HepG2 (cell line): Measurements from ENCODE around the gene DSTYK.

Experiments used
- CHD2 ChIP-seq: IDR thresholded peaks from 2 replicates; pipeline ENCODE4 v1.6.1; 2011; ENCODE audit warnings: low read depth, low read length, improper control_type of control experiment
- GLI4 ChIP-seq: sonication (generic); formaldehyde crosslinking; IDR thresholded peaks from 2 replicates; pipeline ENCODE4 v1.5.1; 2020; ENCODE audit warnings: missing genetic modification reagents, mild to moderate bottlenecking, moderate library complexity, borderline replicate concordance
- KDM3A ChIP-seq: IDR thresholded peaks from 2 replicates; pipeline ENCODE4 v1.6.1; 2018; ENCODE audit warnings: low read depth, missing compliant biosample characterization
- MAFG ChIP-seq: sonication (generic); formaldehyde crosslinking; IDR thresholded peaks from 2 replicates; pipeline ENCODE4 v1.5.1; 2020; ENCODE audit warnings: mild to moderate bottlenecking, missing genetic modification reagents
- POLR2A ChIP-seq, 2 experiments: IDR thresholded peaks; 2 replicates each; pipeline ENCODE4 v1.6.1; 2011; ENCODE audit warnings: low read depth in 2 of 2, low read length in 2 of 2, mild to moderate bottlenecking in 1 of 2, moderate library complexity in 1 of 2; ENCODE audit not compliant: insufficient read depth in 1 of 2
- TBL1XR1 ChIP-seq: fragments of 150-350 bp; IDR thresholded peaks from 2 replicates; pipeline ENCODE4 v1.6.1; 2014; ENCODE audit warnings: borderline replicate concordance, low read length; ENCODE audit not compliant: partially characterized antibody
- ZBTB8A ChIP-seq: sonication (generic); formaldehyde crosslinking; IDR thresholded peaks from 2 replicates; pipeline ENCODE4 v1.4.0; 2020; ENCODE audit warnings: mild to moderate bottlenecking, low read depth, missing genetic modification reagents, borderline replicate concordance
- ZNF644 ChIP-seq: IDR thresholded peaks from 2 replicates; pipeline ENCODE4 v1.6.1; 2016; ENCODE audit warnings: low read depth
- TF ChIP-seq, protein P1 (sequence below): sonication (generic); formaldehyde crosslinking; IDR thresholded peaks from one replicate; pipeline ENCODE4 v1.5.1; 2020; ENCODE audit warnings: mild to moderate bottlenecking, missing genetic modification reagents; ENCODE audit errors: not compliant biosample characterization
- TF ChIP-seq, protein P2 (sequence below): IDR thresholded peaks from 2 replicates; pipeline ENCODE4 v1.6.1; 2016; ENCODE audit warnings: missing biosample characterization, missing genetic modification reagents, low read depth

DNA sequence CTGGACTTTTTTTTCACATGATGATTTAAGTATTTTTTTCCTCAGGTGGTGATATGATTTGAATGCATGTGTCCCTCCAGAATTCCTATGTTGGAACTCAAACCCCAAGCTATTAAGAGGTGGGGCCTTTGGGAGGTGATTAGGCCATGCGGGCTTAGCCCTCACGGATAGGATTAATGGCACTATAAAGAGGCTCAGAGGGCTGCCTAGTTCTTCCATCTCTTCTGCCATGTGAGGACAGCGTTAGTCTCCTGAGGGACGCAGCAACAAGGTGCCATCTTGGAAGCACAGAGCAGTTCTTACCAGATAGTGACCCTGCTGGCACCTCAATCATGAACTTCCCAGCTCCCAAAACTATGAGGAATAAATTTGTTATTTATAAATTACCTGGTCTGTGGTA lies 71.4 kb downstream of the DSTYK start:
- TF ChIP-seq, protein P1, sequence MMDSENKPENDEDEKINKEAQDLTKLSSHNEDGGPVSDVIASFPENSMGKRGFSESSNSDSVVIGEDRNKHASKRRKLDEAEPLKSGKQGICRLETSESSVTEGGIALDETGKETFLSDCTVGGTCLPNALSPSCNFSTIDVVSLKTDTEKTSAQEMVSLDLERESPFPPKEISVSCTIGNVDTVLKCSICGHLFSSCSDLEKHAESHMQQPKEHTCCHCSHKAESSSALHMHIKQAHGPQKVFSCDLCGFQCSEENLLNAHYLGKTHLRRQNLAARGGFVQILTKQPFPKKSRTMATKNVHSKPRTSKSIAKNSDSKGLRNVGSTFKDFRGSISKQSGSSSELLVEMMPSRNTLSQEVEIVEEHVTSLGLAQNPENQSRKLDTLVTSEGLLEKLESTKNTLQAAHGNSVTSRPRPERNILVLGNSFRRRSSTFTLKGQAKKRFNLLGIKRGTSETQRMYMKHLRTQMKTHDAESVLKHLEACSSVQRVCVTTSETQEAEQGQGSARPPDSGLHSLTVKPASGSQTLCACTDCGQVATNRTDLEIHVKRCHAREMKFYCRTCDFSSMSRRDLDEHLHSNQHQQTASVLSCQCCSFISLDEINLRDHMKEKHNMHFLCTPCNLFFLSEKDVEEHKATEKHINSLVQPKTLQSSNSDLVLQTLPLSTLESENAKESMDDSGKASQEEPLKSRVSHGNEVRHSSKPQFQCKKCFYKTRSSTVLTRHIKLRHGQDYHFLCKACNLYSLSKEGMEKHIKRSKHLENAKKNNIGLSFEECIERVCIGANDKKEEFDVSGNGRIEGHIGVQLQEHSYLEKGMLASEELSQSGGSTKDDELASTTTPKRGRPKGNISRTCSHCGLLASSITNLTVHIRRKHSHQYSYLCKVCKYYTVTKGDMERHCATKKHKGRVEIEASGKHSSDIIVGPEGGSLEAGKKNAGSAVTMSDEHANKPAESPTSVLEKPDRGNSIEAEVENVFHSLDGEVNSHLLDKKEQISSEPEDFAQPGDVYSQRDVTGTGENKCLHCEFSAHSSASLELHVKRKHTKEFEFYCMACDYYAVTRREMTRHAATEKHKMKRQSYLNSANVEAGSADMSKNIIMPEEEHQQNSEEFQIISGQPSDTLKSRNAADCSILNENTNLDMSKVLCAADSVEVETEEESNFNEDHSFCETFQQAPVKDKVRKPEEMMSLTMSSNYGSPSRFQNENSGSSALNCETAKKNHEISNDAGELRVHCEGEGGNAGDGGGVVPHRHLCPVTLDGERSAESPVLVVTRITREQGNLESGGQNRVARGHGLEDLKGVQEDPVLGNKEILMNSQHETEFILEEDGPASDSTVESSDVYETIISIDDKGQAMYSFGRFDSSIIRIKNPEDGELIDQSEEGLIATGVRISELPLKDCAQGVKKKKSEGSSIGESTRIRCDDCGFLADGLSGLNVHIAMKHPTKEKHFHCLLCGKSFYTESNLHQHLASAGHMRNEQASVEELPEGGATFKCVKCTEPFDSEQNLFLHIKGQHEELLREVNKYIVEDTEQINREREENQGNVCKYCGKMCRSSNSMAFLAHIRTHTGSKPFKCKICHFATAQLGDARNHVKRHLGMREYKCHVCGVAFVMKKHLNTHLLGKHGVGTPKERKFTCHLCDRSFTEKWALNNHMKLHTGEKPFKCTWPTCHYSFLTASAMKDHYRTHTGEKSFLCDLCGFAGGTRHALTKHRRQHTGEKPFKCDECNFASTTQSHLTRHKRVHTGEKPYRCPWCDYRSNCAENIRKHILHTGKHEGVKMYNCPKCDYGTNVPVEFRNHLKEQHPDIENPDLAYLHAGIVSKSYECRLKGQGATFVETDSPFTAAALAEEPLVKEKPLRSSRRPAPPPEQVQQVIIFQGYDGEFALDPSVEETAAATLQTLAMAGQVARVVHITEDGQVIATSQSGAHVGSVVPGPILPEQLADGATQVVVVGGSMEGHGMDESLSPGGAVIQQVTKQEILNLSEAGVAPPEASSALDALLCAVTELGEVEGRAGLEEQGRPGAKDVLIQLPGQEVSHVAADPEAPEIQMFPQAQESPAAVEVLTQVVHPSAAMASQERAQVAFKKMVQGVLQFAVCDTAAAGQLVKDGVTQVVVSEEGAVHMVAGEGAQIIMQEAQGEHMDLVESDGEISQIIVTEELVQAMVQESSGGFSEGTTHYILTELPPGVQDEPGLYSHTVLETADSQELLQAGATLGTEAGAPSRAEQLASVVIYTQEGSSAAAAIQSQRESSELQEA (CRISPR knock-in tag) = no peak
- TF ChIP-seq CHD2 = no peak
- TF ChIP-seq ZNF644 (CRISPR knock-in tag) = no peak
- no peak for TF ChIP-seq TBL1XR1
- TF ChIP-seq, protein P2, sequence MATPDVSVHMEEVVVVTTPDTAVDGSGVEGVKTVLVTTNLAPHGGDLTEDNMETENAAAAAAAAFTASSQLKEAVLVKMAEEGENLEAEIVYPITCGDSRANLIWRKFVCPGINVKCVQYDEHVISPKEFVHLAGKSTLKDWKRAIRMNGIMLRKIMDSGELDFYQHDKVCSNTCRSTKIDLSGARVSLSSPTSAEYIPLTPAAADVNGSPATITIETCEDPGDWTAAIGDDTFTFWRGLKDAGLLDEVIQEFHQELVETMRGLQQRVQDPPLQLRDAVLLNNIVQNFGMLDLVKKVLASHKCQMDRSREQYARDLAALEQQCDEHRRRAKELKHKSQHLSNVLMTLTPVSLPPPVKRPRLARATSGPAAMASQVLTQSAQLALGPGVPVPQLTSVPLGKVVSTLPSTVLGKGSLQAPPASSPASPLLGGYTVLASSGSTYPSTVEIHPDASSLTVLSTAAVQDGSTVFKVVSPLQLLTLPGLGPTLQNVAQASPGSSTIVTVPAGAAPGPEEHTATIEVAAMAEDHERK (CRISPR knock-in tag) = no peak
- no peak for TF ChIP-seq GLI4
- no peak for TF ChIP-seq ZBTB8A (CRISPR knock-in tag)
- TF ChIP-seq POLR2A (IDR thresholded peaks at IDR 0.05; ENCODE audit: insufficient read depth in 1 of 2, low read depth in 2 of 2, low read length in 2 of 2) = no peak
- no peak for TF ChIP-seq KDM3A (CRISPR knock-in tag)
- no peak for TF ChIP-seq MAFG (CRISPR knock-in tag)
